Nephron (organoid): ENCODE measurements around the gene FHDC1.

Source experiments
- H3K27ac Mint-ChIP-seq, 3 experiments: 2 replicates each; pipeline ENCODE4 v1.8.0; 2020; ENCODE audit warnings: mixed read lengths in 3 of 3, mild to moderate bottlenecking in 2 of 3, moderate library complexity in 1 of 3
- H3K27me3 Mint-ChIP-seq: 2 replicates; pipeline ENCODE4 v1.8.0; 2021; ENCODE audit warnings: low read depth, mild to moderate bottlenecking, moderate library complexity, mixed read lengths
- H3K36me3 Mint-ChIP-seq: 2 replicates; pipeline ENCODE4 v1.8.0; 2020; ENCODE audit warnings: low read depth, mixed read lengths
- H3K4me1 Mint-ChIP-seq: 2 replicates; pipeline ENCODE4 v1.8.0; 2020; ENCODE audit warnings: mixed read lengths
- H3K4me3 Mint-ChIP-seq, 3 experiments: 2 replicates each; pipeline ENCODE4 v1.8.0; 2020; ENCODE audit warnings: mild to moderate bottlenecking in 3 of 3, mixed read lengths in 3 of 3, moderate library complexity in 2 of 3
- H3K9me3 Mint-ChIP-seq: 2 replicates; pipeline ENCODE4 v1.8.0; 2020; ENCODE audit warnings: mixed read lengths
- TF ChIP-seq, protein P1 (sequence below), 3 experiments: fragments of 200-600 bp; sonication (generic); IDR thresholded peaks; one replicate each; pipeline ENCODE4 v1.5.0; 2021; ENCODE audit warnings: antibody characterized with exemption in 3 of 3; ENCODE audit not compliant: unreplicated experiment in 3 of 3

Gene FHDC1

DNA sequence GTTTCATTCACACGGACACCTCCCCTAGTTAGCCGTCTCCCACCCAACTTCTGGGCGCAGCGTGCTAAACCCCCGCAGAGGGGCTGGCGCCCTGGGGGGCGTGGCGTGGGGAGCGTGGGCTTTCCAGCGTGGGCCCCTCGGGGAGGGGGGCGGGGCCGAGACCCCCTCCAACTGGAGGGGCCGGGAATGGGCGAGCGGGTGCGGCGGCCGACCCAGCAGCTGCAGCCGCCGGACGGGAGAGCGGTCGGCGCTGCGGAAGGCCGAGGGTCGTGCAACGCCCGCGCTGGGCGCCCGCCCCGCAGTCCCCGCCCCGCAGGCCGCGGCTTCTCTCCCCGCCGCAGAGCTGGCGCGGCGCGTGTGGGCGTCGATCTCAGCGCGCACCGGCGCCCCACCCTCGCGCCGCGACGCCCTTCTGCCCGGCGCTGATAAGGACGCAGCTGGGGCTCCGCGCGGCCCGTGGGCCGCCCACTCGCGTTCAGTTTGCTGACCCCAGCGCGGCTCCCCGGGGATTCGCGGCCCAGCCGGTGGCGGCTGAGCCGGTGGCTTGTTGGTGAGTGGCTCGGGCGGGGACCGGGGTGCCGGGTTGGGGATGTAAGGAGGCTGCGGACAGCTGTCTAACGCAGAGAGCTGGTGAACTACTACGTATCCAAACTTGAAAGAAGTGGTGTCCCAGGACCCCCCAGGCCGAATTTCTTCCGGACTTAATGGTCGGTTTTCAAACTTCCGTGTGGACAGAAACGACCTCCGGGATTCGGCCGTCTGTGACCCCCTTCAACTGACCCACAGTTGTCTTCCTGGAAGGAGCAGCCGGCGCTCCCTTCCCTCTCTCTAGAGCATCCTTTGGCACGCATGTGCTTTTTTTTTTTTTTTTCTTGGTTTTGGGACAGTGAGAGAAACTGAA is 1.5 kb downstream of the FHDC1 start:
- H3K9me3 Mint-ChIP-seq = no peaks in the 10 kb centered on the region
- TF ChIP-seq, protein P1, sequence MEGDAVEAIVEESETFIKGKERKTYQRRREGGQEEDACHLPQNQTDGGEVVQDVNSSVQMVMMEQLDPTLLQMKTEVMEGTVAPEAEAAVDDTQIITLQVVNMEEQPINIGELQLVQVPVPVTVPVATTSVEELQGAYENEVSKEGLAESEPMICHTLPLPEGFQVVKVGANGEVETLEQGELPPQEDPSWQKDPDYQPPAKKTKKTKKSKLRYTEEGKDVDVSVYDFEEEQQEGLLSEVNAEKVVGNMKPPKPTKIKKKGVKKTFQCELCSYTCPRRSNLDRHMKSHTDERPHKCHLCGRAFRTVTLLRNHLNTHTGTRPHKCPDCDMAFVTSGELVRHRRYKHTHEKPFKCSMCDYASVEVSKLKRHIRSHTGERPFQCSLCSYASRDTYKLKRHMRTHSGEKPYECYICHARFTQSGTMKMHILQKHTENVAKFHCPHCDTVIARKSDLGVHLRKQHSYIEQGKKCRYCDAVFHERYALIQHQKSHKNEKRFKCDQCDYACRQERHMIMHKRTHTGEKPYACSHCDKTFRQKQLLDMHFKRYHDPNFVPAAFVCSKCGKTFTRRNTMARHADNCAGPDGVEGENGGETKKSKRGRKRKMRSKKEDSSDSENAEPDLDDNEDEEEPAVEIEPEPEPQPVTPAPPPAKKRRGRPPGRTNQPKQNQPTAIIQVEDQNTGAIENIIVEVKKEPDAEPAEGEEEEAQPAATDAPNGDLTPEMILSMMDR (IDR thresholded peaks at IDR 0.05; ENCODE audit: unreplicated experiment in 3 of 3) = no peak
- peak overlapping the region; percentile 83 to 92 (median 90) for H3K4me3 Mint-ChIP-seq
- H3K27ac Mint-ChIP-seq = peak overlapping the region in 2 of 3 experiments; percentile 62 to 67
- no peaks in the 10 kb centered on the region for H3K36me3 Mint-ChIP-seq
- peaks cover 68% of the 10 kb centered on the region for H3K27me3 Mint-ChIP-seq
- peaks cover 12% of the 10 kb centered on the region for H3K4me1 Mint-ChIP-seq

DNA sequence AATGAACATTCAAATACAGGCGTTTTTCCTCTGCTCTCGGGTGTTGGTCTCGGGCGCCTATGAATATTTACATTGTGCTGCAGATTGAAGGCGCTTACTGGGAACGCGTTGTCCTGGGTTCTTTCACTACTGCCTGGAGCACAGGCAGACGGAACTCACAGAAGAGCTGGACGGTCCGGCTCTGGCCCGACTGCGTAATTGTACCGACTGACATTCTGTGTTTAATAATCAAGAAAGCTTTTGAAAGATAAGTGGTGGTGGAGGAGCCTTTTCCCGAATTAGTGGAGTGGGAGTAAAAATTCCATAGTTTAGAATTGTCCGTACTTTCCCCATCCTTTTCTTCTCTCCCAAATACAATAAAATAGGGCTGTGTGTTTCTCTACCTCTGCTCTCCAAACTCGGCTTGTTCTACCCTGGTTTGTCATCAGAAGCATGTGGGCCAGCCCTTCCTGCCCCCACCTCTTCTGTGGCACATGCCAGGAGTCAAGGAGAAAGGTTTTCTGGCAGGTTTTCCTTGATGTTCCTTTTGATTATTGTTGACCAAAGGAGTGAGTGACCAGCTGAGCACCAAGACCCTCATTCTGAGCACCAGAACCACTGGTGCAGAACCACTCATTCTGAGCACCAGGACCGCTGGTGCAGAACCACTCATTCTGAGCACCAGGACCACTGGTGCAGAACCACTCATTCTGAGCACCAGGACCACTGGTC is 2.3 kb downstream of the FHDC1 start:
- peak overlapping the region; percentile 83 to 92 (median 90) for H3K4me3 Mint-ChIP-seq
- TF ChIP-seq, protein P1 (IDR thresholded peaks at IDR 0.05; ENCODE audit: unreplicated experiment in 3 of 3) = no peak
- peaks cover 14% of the 10 kb centered on the region for H3K4me1 Mint-ChIP-seq
- H3K36me3 Mint-ChIP-seq = no peaks in the 10 kb centered on the region
- peaks cover 59% of the 10 kb centered on the region for H3K27me3 Mint-ChIP-seq
- H3K27ac Mint-ChIP-seq = peak overlapping the region in 2 of 3 experiments; percentile 62 to 67
- H3K9me3 Mint-ChIP-seq = no peaks in the 10 kb centered on the region

DNA sequence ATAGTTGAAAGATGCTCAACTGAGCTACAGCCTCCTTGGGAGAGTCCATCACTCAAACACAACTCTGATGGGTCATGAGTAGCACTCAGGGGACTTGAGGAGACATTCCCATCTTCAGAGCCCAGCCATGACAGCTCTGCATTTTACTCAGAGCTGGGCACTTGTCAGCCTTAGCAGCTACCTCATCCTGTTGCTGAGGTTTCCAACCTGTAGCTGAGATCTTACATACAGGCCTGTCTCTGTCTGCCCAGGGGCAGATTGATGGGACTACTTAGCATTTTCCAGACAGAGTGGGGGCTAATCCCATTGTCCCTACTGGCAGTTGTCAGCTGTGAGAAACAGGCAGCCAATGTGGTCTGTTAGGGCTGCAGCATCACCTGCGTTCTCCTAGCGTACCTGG is 3.5 kb downstream of the FHDC1 start:
- no peaks in the 10 kb centered on the region for H3K9me3 Mint-ChIP-seq
- H3K4me3 Mint-ChIP-seq = peak overlapping the region in 2 of 3 experiments; percentile 38 to 67
- H3K27ac Mint-ChIP-seq = no peak overlapping the region
- H3K27me3 Mint-ChIP-seq = peaks cover 47% of the 10 kb centered on the region
- peaks cover 27% of the 10 kb centered on the region for H3K4me1 Mint-ChIP-seq
- TF ChIP-seq, protein P1 (IDR thresholded peaks at IDR 0.05; ENCODE audit: unreplicated experiment in 3 of 3) = no peak
- H3K36me3 Mint-ChIP-seq = no peaks in the 10 kb centered on the region

DNA sequence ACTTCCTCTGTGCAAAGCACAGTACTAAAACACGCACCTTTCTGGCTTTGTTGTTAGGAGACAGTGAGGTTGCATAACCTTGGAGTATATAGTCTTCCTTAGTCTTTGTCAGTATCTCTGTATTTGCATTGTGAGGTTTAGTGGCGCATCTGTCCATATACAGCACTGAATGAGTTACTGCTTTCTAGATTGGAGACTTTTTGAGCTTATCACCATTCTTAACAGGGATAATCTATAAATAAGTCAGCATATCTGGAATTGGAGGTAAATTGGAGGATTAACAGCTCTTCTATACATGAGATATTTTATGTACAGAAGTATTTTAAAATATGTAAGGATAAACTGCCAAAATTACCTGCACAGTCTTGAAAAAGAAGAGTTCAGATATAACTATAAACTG is 4.3 kb downstream of the FHDC1 start:
- Mint-ChIP-seq H3K4me3 (peak overlapping the region in 2 of 3 experiments; percentile 4 to 40), H3K36me3 (no peaks in the 10 kb centered on the region), H3K27me3 (peaks cover 39% of the 10 kb centered on the region), H3K9me3 (no peaks in the 10 kb centered on the region), H3K4me1 (peaks cover 29% of the 10 kb centered on the region), H3K27ac (no peak overlapping the region)
- TF ChIP-seq, protein P1 (IDR thresholded peaks at IDR 0.05; ENCODE audit: unreplicated experiment in 3 of 3) = no peak

DNA sequence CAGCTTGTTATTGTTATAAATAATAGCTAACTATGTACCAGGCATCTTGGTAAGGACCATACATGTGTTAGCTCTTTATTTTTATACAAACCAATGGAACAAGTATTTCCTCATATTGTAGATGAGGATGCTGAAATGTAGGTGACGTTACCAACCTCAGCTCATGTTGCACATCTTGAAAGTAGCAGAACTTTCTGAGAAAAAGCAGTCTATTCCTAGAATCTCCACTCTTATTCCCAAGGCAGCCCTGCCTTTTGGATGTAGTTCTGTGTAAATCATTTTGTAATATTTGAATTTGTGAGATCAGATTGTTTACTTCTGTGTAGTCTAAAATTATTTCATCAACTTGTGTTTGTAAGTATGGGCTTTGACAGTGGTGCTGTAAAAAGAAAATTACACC is 5.3 kb downstream of the FHDC1 start:
- Mint-ChIP-seq H3K4me3 (no peak overlapping the region), H3K27me3 (peaks cover 35% of the 10 kb centered on the region), H3K36me3 (no peaks in the 10 kb centered on the region), H3K4me1 (peaks cover 36% of the 10 kb centered on the region), H3K9me3 (no peaks in the 10 kb centered on the region), H3K27ac (no peak overlapping the region)
- TF ChIP-seq, protein P1 (IDR thresholded peaks at IDR 0.05; ENCODE audit: unreplicated experiment in 3 of 3) = no peak
